Glutamatergic neuron (in vitro differentiated cells): ENCODE measurements around the gene PIK3CD. TPM values are rescaled to one million over a fixed set of nuclear protein-coding genes. Genes with fewer than 3 reads are reported as not detected.

Source experiments
- DNase-seq: peaks from one replicate; pipeline ENCODE4 v3.0.0; 2022
- H3K27ac Mint-ChIP-seq: one replicate; pipeline ENCODE4 v1.8.0; 2020; ENCODE audit warnings: mild to moderate bottlenecking, mixed read lengths, inconsistent platforms; ENCODE audit not compliant: unreplicated experiment
- H3K27me3 Mint-ChIP-seq: one replicate; pipeline ENCODE4 v1.8.0; 2020; ENCODE audit warnings: mild to moderate bottlenecking, moderate library complexity, mixed read lengths, inconsistent platforms; ENCODE audit not compliant: unreplicated experiment
- H3K36me3 Mint-ChIP-seq: one replicate; pipeline ENCODE4 v1.8.0; 2020; ENCODE audit warnings: mild to moderate bottlenecking, mixed read lengths, inconsistent platforms; ENCODE audit not compliant: unreplicated experiment
- H3K4me1 Mint-ChIP-seq: one replicate; pipeline ENCODE4 v1.8.0; 2020; ENCODE audit warnings: mild to moderate bottlenecking, low read depth, mixed read lengths, inconsistent platforms; ENCODE audit not compliant: unreplicated experiment
- H3K4me3 Mint-ChIP-seq: one replicate; pipeline ENCODE4 v1.8.0; 2020; ENCODE audit warnings: mild to moderate bottlenecking, mixed read lengths, inconsistent platforms; ENCODE audit not compliant: unreplicated experiment
- H3K9me3 Mint-ChIP-seq: one replicate; pipeline ENCODE4 v1.8.0; 2020; ENCODE audit warnings: mild to moderate bottlenecking, moderate library complexity, mixed read lengths, inconsistent platforms; ENCODE audit not compliant: unreplicated experiment
- total RNA-seq: library from RNA; stranded (reverse); fragmentation: NEBNext Ultra II Directional; extraction: Animal tissue kit (Norgen Biotek cat#: 25700); gene quantifications from one replicate; pipeline ENCODE4 v1.2.1, GENCODE V29; 2021; ENCODE audit not compliant: unreplicated experiment
- TF ChIP-seq, protein P1 (sequence below): fragments of 200-600 bp; sonication (generic); IDR thresholded peaks from one replicate; pipeline ENCODE4 v1.5.0; 2021; ENCODE audit not compliant: partially characterized antibody, unreplicated experiment

The PIK3CD gene
- total RNA-seq, 1 donor from 2014 or later = 39.4 TPM

DNA sequence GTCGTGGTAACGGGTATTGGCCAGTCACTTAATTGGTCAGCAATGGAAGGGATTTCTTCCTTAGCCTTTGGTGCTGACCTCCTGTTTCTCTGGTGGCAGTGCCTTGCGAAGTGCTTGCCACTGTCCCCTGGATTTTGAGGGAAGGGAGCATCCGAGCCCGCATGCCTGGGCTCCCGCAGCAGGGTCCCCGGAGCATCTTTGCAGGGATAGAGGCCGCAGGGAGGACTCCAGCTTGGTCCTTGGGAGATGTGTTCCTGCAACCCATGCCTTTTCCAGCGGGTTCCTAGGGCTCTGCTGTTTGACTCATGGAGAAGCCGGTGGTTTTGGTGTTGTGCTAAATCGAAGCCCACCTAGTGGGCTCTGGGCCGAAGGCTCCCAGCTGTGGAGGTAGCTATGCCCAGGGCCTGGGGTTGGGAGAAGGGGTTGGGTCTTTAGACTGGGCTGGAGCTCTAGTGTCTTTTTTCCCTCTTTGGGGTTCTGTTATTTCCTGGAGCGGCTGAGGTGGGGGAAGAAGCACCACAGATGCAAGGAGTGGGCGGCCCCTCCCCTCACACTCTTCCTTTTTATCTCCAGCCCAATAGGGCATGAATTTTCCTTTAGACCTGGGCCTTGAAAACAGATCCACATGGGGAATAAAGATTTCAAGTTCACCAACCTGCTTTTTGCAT is 39.0 kb downstream of the PIK3CD start:
- DNase-seq = peak; percentile 24
- H3K4me1 Mint-ChIP-seq = peaks cover 10% of the 10 kb centered on the region
- peak overlapping the region; percentile 75 for H3K27ac Mint-ChIP-seq
- no peaks in the 10 kb centered on the region for H3K36me3 Mint-ChIP-seq
- H3K9me3 Mint-ChIP-seq = peaks cover 5% of the 10 kb centered on the region
- H3K27me3 Mint-ChIP-seq = peaks cover 11% of the 10 kb centered on the region
- TF ChIP-seq, protein P1, sequence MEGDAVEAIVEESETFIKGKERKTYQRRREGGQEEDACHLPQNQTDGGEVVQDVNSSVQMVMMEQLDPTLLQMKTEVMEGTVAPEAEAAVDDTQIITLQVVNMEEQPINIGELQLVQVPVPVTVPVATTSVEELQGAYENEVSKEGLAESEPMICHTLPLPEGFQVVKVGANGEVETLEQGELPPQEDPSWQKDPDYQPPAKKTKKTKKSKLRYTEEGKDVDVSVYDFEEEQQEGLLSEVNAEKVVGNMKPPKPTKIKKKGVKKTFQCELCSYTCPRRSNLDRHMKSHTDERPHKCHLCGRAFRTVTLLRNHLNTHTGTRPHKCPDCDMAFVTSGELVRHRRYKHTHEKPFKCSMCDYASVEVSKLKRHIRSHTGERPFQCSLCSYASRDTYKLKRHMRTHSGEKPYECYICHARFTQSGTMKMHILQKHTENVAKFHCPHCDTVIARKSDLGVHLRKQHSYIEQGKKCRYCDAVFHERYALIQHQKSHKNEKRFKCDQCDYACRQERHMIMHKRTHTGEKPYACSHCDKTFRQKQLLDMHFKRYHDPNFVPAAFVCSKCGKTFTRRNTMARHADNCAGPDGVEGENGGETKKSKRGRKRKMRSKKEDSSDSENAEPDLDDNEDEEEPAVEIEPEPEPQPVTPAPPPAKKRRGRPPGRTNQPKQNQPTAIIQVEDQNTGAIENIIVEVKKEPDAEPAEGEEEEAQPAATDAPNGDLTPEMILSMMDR = no peak
- H3K4me3 Mint-ChIP-seq = peak overlapping the region; percentile 92

DNA sequence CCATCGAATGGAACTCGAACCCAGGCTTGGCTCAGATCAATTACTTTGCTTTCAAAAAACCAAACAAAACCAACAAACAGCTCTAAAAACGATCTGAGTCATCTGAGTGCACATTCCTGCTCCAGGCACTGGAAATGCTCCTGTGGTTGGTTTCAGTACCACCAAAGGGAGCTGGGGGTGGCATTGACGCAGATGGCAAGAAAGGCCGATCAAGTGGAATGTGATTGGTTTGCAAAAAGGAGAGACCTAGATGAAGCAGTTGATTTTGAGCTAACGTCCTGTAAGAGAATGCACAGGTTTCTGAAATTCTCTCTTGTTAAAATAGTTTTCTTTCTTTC is 39.5 kb downstream of the PIK3CD start:
- Mint-ChIP-seq H3K4me1 (peaks cover 10% of the 10 kb centered on the region), H3K9me3 (peaks cover 5% of the 10 kb centered on the region), H3K27me3 (peaks cover 11% of the 10 kb centered on the region), H3K27ac (no peak overlapping the region), H3K36me3 (no peaks in the 10 kb centered on the region), H3K4me3 (peak overlapping the region; percentile 92)
- no peak for DNase-seq
- TF ChIP-seq, protein P1 = no peak

DNA sequence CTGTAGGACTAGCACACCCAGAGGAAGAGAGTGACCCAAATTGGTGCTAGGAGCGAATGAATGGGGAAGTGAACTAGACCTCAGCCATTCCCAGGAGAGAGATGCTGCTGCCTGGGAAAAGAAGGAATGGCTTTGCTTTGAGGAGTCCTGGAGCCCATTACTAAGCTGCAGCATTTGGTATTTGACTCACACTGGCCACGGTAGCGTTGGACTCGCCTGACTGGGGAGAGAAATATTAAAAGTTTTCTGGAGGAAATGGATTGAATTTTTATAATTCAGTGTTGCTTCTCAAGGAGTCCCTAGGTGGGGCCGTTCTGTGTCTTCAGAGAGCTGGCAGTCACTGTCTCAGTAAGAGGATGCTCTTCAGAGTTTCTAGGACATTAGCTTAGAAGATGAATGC is 40.2 kb downstream of the PIK3CD start:
- TF ChIP-seq, protein P1 = no peak
- Mint-ChIP-seq H3K4me3 (peak overlapping the region; percentile 92), H3K27me3 (peaks cover 11% of the 10 kb centered on the region), H3K9me3 (peaks cover 5% of the 10 kb centered on the region), H3K27ac (no peak overlapping the region), H3K4me1 (peaks cover 10% of the 10 kb centered on the region), H3K36me3 (no peaks in the 10 kb centered on the region)
- no peak for DNase-seq

DNA sequence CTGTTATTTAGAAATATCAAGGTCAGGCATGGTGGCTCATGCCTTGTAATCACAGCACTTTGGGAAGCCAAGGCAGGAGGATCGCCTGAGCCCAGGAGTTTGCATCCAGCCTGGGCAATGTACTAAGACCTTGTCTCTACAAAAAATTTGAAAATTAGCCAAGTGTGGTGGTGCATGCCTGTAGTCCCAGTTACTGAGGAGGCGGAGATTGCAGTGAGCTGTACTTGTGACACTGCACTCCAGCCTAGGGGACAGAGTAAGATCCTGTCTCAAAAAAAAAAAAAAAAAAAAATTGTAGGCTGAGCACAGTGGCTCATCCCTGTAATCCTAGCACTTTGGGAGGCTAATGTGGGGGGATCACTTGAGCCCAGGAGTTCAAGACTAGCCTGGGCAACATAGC is 45.3 kb downstream of the PIK3CD start:
- H3K4me3 Mint-ChIP-seq = no peak overlapping the region
- H3K9me3 Mint-ChIP-seq = peaks cover 4% of the 10 kb centered on the region
- no peak overlapping the region for H3K27ac Mint-ChIP-seq
- peaks cover 3% of the 10 kb centered on the region for H3K4me1 Mint-ChIP-seq
- H3K27me3 Mint-ChIP-seq = no peaks in the 10 kb centered on the region
- TF ChIP-seq, protein P1 = no peak
- H3K36me3 Mint-ChIP-seq = no peaks in the 10 kb centered on the region
- DNase-seq = no peak

DNA sequence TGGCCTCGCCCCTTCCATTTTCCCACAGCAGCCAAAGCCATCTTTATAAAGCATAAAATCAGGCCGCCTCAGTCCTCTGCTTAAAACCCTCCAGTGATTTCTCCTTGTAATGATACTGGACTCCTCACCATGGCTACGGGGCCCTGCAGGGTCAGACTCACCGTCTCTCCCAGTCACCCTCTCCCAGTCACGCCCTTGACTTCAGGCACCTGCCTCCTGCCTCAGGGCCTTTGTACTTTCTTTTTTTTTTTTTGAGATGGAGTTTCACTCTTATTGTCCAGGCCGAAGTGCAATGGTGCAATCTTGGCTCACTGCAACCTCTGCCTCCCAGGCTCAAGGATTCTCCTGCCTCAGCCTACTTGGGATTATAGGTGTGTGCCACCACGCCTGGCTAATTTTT is 47.8 kb downstream of the PIK3CD start:
- Mint-ChIP-seq H3K36me3 (peaks cover 11% of the 10 kb centered on the region), H3K9me3 (peaks cover 2% of the 10 kb centered on the region), H3K4me1 (no peaks in the 10 kb centered on the region), H3K27ac (no peak overlapping the region), H3K27me3 (no peaks in the 10 kb centered on the region), H3K4me3 (no peak overlapping the region)
- no peak for DNase-seq
- TF ChIP-seq, protein P1 = no peak
